ENCODE measurements around the gene RASSF3.
A peak's percentile ranks its signal among the peaks of the same experiment; 100 is the strongest.

RASSF3 gene

GRCh38 chr12:64742416-64742815 is 132.1 kb downstream of the RASSF3 start:
- Histone ChIP-seq H3K4me1 (peaks cover 0 to 12% (median 5%) of the 10 kb centered on the region in 4 donors), H3K36me3 (peaks cover 58 to 82% (median 68%) of the 10 kb centered on the region in 3 donors), H3K27ac (no peak overlapping the region), H3K27me3 (no peaks in the 10 kb centered on the region), H3K9me3 (no peaks in the 10 kb centered on the region), H3K4me3 (no peak overlapping the region)
- TF ChIP-seq, protein P1, sequence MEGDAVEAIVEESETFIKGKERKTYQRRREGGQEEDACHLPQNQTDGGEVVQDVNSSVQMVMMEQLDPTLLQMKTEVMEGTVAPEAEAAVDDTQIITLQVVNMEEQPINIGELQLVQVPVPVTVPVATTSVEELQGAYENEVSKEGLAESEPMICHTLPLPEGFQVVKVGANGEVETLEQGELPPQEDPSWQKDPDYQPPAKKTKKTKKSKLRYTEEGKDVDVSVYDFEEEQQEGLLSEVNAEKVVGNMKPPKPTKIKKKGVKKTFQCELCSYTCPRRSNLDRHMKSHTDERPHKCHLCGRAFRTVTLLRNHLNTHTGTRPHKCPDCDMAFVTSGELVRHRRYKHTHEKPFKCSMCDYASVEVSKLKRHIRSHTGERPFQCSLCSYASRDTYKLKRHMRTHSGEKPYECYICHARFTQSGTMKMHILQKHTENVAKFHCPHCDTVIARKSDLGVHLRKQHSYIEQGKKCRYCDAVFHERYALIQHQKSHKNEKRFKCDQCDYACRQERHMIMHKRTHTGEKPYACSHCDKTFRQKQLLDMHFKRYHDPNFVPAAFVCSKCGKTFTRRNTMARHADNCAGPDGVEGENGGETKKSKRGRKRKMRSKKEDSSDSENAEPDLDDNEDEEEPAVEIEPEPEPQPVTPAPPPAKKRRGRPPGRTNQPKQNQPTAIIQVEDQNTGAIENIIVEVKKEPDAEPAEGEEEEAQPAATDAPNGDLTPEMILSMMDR (IDR thresholded peaks at IDR 0.05), result no peak
- intact Hi-C loops (cut with DNase I; ENCODE audit: low total_unique reads), result no loop called here
- DNase-seq, result no peak

GRCh38 chr12:64743206-64743605 is 132.9 kb downstream of the RASSF3 start:
- DNase-seq, result no peak
- H3K27me3 ChIP-seq, result no peaks in the 10 kb centered on the region
- H3K4me3 ChIP-seq, result no peak overlapping the region
- TF ChIP-seq, protein P1 (IDR thresholded peaks at IDR 0.05), result no peak
- H3K4me1 ChIP-seq, result peaks cover 0 to 12% (median 5%) of the 10 kb centered on the region in 4 donors
- intact Hi-C loops (cut with DNase I; ENCODE audit: low total_unique reads), result no loop called here
- peaks cover 50 to 82% (median 60%) of the 10 kb centered on the region in 3 donors for H3K36me3 ChIP-seq
- no peaks in the 10 kb centered on the region for H3K9me3 ChIP-seq
- no peak overlapping the region for H3K27ac ChIP-seq

DNA sequence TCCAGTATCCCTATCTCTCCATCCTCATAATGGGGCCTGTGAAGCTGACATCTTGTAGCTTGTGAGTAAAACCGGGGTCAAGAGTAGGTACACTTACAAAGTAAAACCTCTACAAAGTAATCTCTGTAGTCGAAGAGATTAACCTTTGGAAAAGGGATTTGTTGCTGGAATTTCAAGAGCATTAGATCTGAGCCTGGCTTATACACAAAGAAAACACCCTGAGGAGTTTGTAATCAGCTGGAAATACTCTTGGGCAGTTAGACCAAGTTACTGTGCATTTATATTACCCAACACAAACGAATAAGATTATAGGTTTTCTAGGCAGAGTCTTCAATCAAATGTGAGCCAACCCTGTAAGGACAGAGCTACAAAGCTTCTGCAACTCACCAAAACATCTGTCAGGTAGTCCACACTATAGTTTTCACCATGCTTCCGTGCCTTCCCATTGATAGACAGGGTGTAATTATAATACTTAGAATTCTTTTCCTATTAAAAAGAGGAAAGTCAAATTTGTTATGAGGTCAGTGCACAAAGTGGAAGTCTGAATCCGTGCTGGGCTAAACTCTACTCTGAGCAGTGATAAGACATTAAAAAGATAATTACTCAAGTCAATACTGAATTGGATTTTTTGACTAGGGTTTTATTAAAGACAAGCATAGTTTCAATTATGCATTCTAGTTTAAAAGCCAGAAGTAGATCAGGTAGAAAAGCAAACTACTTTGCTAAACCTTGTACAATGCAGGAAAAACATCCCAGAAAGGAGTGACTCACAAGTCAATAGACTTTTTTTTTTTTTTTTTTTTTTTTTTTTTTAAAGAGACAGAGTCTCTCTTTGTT is 134.3 kb downstream of the RASSF3 start:
- H3K4me1 ChIP-seq, result peaks cover 0 to 12% (median 5%) of the 10 kb centered on the region in 4 donors
- peak overlapping the region in 1 of 2 donors; percentile 17 for H3K27ac ChIP-seq
- no peak overlapping the region for H3K4me3 ChIP-seq
- H3K36me3 ChIP-seq, result peaks cover 38 to 72% (median 52%) of the 10 kb centered on the region in 3 donors
- no peak for DNase-seq
- no peaks in the 10 kb centered on the region for H3K9me3 ChIP-seq
- H3K27me3 ChIP-seq, result no peaks in the 10 kb centered on the region
- intact Hi-C loops (cut with DNase I; ENCODE audit: low total_unique reads), result loop anchor here (5.0 kb wide), 1 partner anchor 727 kb away; no protein-coding TSS in a partner anchor
- TF ChIP-seq, protein P1 (IDR thresholded peaks at IDR 0.05), result no peak

GRCh38 chr12:64745259-64745807 is 135.0 kb downstream of the RASSF3 start:
- no peaks in the 10 kb centered on the region for H3K27me3 ChIP-seq
- peaks cover 38 to 72% (median 52%) of the 10 kb centered on the region in 3 donors for H3K36me3 ChIP-seq

DNA sequence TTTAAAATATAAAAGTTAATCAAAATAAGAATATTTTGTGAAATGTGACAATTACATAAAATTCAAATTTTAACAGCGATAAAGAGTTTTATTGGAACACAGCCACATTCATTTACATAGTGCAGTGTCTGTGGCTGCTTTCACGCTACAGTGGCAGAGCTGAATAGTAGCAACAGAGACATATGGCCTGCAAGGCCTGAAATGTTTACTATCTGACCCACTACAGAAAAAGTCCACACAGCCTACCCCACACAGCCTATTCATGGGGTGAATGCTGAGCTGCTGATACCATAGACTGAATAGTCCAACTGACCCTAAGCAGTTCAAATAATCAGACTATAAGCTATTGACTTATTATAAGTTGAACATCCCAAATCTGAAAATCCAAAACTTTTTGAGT is 135.7 kb downstream of the RASSF3 start:
- Histone ChIP-seq H3K27me3 (no peaks in the 10 kb centered on the region), H3K4me3 (no peak overlapping the region), H3K36me3 (peaks cover 41 to 74% (median 57%) of the 10 kb centered on the region in 3 donors), H3K9me3 (no peaks in the 10 kb centered on the region), H3K27ac (no peak overlapping the region), H3K4me1 (peaks cover 0 to 12% (median 5%) of the 10 kb centered on the region in 4 donors)
- intact Hi-C loops (cut with DNase I; ENCODE audit: low total_unique reads), result loop anchor here (5.0 kb wide), 1 partner anchor 729 kb away; no protein-coding TSS in a partner anchor
- TF ChIP-seq, protein P1 (IDR thresholded peaks at IDR 0.05), result no peak
- DNase-seq, result no peak

More at GRCh38 chr12:64745259-64745807, 135.0 kb downstream of the RASSF3 start:
- Histone ChIP-seq H3K4me1 (peaks cover 0 to 12% (median 5%) of the 10 kb centered on the region in 4 donors), H3K27ac (no peak overlapping the region), H3K9me3 (no peaks in the 10 kb centered on the region), H3K4me3 (no peak overlapping the region)
- intact Hi-C loops (cut with DNase I; ENCODE audit: low total_unique reads), result loop anchor here (5.0 kb wide), 1 partner anchor 728 kb away; no protein-coding TSS in a partner anchor
- TF ChIP-seq, protein P1 (IDR thresholded peaks at IDR 0.05), result no peak
- no peak for DNase-seq

All from tibial artery (tissue), 4 donors.